ENCODE results near the gene GALR2.

GALR2 gene

DNA sequence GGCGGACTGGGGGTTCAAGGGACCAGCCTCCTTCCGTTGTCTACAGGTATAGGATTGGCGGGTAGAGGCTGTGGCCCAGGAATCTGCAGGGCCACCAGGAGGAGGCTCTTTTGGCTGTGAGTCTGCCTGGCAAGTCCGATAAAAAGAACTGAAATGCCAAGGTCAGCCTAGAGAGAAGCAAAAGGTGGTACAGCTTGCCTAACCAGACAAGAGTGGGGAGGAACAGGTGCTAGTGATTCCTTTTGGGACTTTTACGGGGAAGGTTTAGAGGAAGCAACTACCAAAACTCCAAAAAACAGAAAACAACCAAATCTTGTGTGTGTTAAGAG lies 41.8 kb upstream of the GALR2 start:
- no peak overlapping the region for H3K4me3 ChIP-seq (ENCODE audit: low read depth, low read length)
- no peaks in the 10 kb centered on the region for H3K27me3 ChIP-seq (ENCODE audit: insufficient read depth, low read depth, severe bottlenecking)
- H3K36me3 ChIP-seq, result peaks cover 6% of the 10 kb centered on the region
- H3K9me3 ChIP-seq (ENCODE audit: severe bottlenecking), result peaks cover 7% of the 10 kb centered on the region
- TF ChIP-seq, protein P1, sequence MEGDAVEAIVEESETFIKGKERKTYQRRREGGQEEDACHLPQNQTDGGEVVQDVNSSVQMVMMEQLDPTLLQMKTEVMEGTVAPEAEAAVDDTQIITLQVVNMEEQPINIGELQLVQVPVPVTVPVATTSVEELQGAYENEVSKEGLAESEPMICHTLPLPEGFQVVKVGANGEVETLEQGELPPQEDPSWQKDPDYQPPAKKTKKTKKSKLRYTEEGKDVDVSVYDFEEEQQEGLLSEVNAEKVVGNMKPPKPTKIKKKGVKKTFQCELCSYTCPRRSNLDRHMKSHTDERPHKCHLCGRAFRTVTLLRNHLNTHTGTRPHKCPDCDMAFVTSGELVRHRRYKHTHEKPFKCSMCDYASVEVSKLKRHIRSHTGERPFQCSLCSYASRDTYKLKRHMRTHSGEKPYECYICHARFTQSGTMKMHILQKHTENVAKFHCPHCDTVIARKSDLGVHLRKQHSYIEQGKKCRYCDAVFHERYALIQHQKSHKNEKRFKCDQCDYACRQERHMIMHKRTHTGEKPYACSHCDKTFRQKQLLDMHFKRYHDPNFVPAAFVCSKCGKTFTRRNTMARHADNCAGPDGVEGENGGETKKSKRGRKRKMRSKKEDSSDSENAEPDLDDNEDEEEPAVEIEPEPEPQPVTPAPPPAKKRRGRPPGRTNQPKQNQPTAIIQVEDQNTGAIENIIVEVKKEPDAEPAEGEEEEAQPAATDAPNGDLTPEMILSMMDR (IDR thresholded peaks at IDR 0.05; ENCODE audit: low read depth, low read length), result no peak
- no peak overlapping the region for H3K27ac ChIP-seq
- no peak for DNase-seq

DNA sequence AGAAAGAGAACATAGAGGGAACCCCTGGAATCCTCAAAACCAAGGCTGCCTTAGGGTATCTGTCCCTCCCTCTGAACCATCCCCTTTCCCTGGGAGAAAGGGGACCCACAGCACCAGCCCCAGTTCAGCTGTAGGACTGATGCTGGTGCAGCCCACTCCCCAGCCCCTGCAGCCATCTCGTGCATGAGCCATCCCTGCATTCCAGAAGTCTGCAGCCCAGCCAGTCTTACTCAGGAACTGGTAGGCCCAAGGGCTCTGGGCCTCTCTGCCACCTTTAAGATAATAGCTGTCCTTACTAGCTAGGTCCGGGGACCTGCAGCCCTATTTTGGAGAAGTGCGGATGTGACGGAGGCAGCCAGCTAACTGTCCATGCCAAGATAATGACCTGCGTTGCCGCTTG lies 41.4 kb upstream of the GALR2 start:
- Histone ChIP-seq H3K9me3 (ENCODE audit: severe bottlenecking) (peaks cover 7% of the 10 kb centered on the region), H3K4me3 (ENCODE audit: low read depth, low read length) (no peak overlapping the region), H3K27ac (no peak overlapping the region), H3K27me3 (ENCODE audit: insufficient read depth, low read depth, severe bottlenecking) (no peaks in the 10 kb centered on the region), H3K36me3 (peaks cover 10% of the 10 kb centered on the region)
- no peak for DNase-seq
- TF ChIP-seq, protein P1 (IDR thresholded peaks at IDR 0.05; ENCODE audit: low read depth, low read length), result no peak

DNA sequence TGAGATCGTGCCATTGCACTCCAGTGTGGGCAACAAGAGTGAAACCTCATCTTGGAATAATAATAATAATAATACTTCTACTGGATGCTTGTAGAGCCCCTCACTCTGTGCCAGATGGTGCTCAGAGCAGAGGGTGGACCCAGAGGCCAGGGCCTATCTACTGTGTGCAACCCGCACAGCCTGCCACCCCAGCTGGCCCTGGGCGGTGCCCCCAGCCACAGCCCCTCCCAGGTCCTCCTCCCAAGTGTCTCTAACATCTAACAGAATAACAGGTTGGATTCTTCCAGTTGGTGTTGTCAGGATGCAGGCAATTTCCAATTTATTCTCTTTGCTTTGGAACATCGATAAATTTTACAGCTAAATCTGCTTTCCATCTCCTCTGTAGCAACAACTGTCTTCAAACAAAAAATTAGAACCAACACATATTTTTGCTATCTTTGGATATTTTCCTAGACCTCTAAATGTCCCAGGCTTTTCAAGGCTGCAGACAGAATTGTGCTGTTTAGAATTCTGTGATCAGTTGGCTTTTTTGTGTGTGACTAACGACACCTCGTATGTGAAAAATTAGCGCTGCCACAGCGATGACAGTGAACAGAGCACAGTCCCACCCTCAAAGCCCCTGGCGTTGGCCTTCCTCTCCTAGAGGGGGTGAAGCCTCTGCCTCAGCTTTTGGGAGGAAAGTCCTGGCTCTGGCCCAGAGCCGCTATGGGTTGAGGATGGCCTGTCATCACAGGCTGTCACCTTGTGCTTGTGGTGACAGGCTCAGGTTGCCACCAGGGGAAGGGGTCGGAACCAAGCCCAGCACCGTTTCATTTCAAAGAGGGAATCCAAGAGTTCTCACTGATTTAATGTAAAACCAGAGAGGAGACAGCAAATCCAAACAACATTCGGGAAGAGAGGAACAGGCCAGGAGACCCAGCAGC lies 39.9 kb upstream of the GALR2 start:
- Histone ChIP-seq H3K27me3 (ENCODE audit: insufficient read depth, low read depth, severe bottlenecking) (no peaks in the 10 kb centered on the region), H3K4me3 (ENCODE audit: low read depth, low read length) (no peak overlapping the region), H3K36me3 (peaks cover 26% of the 10 kb centered on the region), H3K9me3 (ENCODE audit: severe bottlenecking) (peaks cover 7% of the 10 kb centered on the region), H3K27ac (no peak overlapping the region)
- TF ChIP-seq, protein P1 (IDR thresholded peaks at IDR 0.05; ENCODE audit: low read depth, low read length), result no peak
- DNase-seq, result no peak

DNA sequence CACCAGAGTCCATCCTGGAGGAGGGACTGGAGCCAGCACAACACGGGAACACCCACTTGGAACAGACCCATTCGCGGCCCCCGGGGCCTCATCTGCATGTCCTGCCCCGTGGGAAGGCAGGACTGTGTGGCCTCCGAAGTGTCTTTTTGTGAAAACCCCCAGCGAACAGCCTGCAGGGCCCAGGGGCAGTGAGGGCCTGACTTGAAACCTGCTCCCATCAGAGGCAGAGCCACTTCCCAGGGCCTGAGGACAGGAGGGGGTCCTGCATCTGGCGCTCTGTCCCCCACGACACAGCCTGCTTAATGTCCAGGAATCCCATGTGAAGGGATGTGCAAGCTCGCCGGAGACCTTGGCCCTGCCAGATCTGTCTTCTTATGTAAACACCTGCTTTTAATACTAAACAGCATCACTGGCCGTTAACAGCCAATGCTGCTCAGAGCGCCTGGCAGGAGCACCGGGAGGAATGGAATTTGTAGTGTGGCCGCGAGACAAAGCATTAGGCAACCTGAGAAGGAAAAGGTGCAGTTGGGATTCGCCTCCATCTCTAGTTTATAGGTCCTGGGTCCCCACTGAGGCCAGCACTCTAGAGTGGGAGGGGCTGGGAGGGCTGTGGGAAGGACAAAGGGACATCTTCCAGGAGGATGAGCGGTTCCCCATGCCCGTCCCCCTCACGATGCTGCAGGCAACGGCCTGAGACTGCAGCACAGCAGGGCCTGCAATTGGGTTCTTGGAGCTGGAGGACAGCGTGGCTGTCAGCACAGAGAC lies 37.9 kb upstream of the GALR2 start:
- peaks cover 4% of the 10 kb centered on the region for H3K9me3 ChIP-seq (ENCODE audit: severe bottlenecking)
- no peak overlapping the region for H3K27ac ChIP-seq
- TF ChIP-seq, protein P1 (IDR thresholded peaks at IDR 0.05; ENCODE audit: low read depth, low read length), result no peak
- H3K4me3 ChIP-seq (ENCODE audit: low read depth, low read length), result no peak overlapping the region
- no peak for DNase-seq
- no peaks in the 10 kb centered on the region for H3K27me3 ChIP-seq (ENCODE audit: insufficient read depth, low read depth, severe bottlenecking)
- H3K36me3 ChIP-seq, result peaks cover 45% of the 10 kb centered on the region

DNA sequence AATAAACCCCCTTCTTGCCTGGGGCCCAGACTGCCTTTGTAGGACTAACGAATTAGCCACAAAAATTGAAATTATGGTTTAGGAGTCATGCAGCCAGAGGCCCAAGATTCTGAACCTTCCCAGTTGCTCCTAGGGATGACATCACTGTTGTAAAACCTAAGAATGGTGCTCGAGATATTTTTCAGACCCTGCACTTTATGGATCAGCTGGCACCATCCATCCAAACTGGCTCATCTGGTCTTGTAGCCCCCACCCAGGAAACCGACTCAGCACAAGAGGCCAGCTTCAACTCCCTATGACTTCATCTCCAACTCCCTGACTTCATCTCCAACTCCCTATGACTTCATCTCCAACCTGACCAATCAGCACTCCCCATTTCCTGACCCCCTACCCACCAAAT lies 36.5 kb upstream of the GALR2 start:
- TF ChIP-seq, protein P1 (IDR thresholded peaks at IDR 0.05; ENCODE audit: low read depth, low read length), result no peak
- Histone ChIP-seq H3K36me3 (peaks cover 58% of the 10 kb centered on the region), H3K4me3 (ENCODE audit: low read depth, low read length) (no peak overlapping the region), H3K27me3 (ENCODE audit: insufficient read depth, low read depth, severe bottlenecking) (no peaks in the 10 kb centered on the region), H3K27ac (no peak overlapping the region; the same call in 1 of the 2 replicates), H3K9me3 (ENCODE audit: severe bottlenecking) (peaks cover 4% of the 10 kb centered on the region)
- no peak for DNase-seq
